Lower leg skin (tissue), 4 donors: Measurements from ENCODE around the gene CAB39. TPM values are rescaled to one million over a fixed set of nuclear protein-coding genes. Genes with fewer than 3 reads are reported as not detected.

Source experiments
- DNase-seq, 2 donors: peaks; one replicate each; pipeline ENCODE4 v3.0.0-alpha.2; 2019; ENCODE audit warnings: low spot score in 2 of 2
- H3K4me3 ChIP-seq: fragments of 200-600 bp; sonication (generic); 2 replicates; pipeline ENCODE4 v1.5.1; 2017; ENCODE audit warnings: mild to moderate bottlenecking, low read depth; ENCODE audit not compliant: poor library complexity, severe bottlenecking
- CTCF ChIP-seq, 3 donors: fragments of 450-650 bp; IDR thresholded peaks; one replicate each; pipeline ENCODE4 v1.5.1; 2016; ENCODE audit warnings: antibody characterized with exemption in 3 of 3, mild to moderate bottlenecking in 3 of 3, moderate library complexity in 2 of 3
- POLR2A ChIP-seq, 2 donors: fragments of 450-650 bp; IDR thresholded peaks; one replicate each; pipeline ENCODE4 v1.6.1; 2016 to 2017; ENCODE audit warnings: antibody characterized with exemption in 2 of 2, mild to moderate bottlenecking in 1 of 2, moderate library complexity in 1 of 2
- WGBS, 2 donors: methylation state at CpG; one replicate each; pipeline ENCODE4 v1.1.5; 2018; 5-methylcytosine and 5-hydroxymethylcytosine counted together
- intact Hi-C: fragments of 100-400 bp; cut with DNase I; formaldehyde crosslinking; loops from one replicate; pipeline ENCODE4 v1.15.0; 2023; ENCODE audit warnings: low total_unique reads
- total RNA-seq, 4 donors: library from RNA; depleted of rRNA; stranded (reverse); fragments of >200 nt; gene quantifications; one replicate each; pipeline ENCODE4 v1.1.0, GENCODE V29; 2016

CAB39 gene
- total RNA-seq, 4 donors from 2014 or later: 65.5 to 74.7 (median 70.4) TPM

- no peak for TF ChIP-seq POLR2A (IDR thresholded peaks at IDR 0.05)
- TF ChIP-seq CTCF (IDR thresholded peaks at IDR 0.05): no peak
- 86 to 87% methylated on average over 4 of the region's 4 CpGs for WGBS, 2 donors
- H3K4me3 ChIP-seq: no peak overlapping the region
- no peak for DNase-seq
- intact Hi-C loops: no loop called here
Observed at GRCh38 chr2:230773039-230773773, 60.6 kb downstream of the CAB39 start.

GRCh38 chr2:230774348-230774951, 61.8 kb downstream of the CAB39 start:
- intact Hi-C loops: no loop called here
- H3K4me3 ChIP-seq: no peak overlapping the region
- DNase-seq: no peak
- WGBS, 2 donors: 75 to 82% methylated on average over 4 of the region's 4 CpGs
- no peak for TF ChIP-seq POLR2A (IDR thresholded peaks at IDR 0.05)
- TF ChIP-seq CTCF (IDR thresholded peaks at IDR 0.05): no peak

GRCh38 chr2:230775737-230776136, 63.1 kb downstream of the CAB39 start:
- 91% methylated on average over 4 of the region's 4 CpGs for WGBS, 2 donors
- no peak for DNase-seq
- intact Hi-C loops: no loop called here
- TF ChIP-seq CTCF (IDR thresholded peaks at IDR 0.05) (no peak), POLR2A (IDR thresholded peaks at IDR 0.05) (no peak)
- no peak overlapping the region for H3K4me3 ChIP-seq

GRCh38 chr2:230777721-230778120, 65.1 kb downstream of the CAB39 start:
- TF ChIP-seq CTCF (IDR thresholded peaks at IDR 0.05): no peak
- TF ChIP-seq POLR2A (IDR thresholded peaks at IDR 0.05): no peak
- no peak overlapping the region for H3K4me3 ChIP-seq
- DNase-seq: no peak
- WGBS, 2 donors: 58 to 62% methylated on average over 3 of the region's 3 CpGs
- intact Hi-C loops: no loop called here

GRCh38 chr2:230778350-230779063, 65.9 kb downstream of the CAB39 start:
- DNase-seq: no peak
- intact Hi-C loops: no loop called here
- no peak for TF ChIP-seq POLR2A (IDR thresholded peaks at IDR 0.05)
- no peak for TF ChIP-seq CTCF (IDR thresholded peaks at IDR 0.05)
- no peak overlapping the region for H3K4me3 ChIP-seq
- WGBS, 2 donors: 66 to 68% methylated on average over 8 of the region's 8 CpGs
